ENCODE results near the gene MFAP5.

Gene MFAP5

DNA sequence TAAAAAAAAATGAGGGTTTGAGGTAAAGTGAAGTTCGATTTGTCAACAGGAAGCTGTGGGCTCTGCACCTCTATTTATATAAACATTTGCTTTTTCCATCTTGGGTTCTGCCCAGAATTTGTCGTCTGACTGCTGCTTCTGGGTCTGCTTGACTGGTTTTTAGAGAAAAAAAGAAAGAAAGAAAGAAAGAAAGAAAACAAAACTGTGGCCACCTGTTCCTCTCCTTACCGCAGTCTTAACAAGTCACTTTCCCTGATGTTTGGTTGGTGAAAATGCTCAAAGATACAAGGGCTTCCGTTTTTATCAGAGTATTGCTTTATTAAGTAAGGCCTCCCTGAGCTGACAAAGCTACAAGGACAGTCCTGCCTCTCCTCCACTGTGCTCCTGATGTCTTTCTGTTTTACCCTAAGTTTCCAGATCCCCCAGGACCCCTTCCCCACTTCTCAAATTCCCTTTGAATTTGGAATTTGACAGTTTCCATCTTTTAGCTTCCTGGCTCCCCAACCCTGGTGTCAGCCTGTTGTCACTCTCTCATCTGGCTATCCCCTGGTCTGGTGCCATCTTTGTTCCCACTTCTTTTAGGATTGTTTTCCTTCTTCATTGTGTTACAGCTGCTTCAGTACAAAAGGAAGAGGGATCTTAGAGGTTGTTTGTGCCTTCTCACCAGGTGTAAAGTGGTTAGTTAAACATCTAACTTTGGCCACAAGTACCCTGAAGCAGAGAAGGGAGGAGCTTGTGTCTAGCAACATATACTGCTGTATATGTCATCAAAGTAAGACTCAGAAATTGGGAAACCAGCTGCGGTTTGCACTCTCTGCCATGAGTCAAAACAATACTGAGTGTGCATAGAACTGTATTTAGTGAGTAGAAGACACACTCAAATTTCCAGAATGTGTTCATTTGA lies 18.0 kb downstream of the MFAP5 start:
- TF ChIP-seq, protein P1, sequence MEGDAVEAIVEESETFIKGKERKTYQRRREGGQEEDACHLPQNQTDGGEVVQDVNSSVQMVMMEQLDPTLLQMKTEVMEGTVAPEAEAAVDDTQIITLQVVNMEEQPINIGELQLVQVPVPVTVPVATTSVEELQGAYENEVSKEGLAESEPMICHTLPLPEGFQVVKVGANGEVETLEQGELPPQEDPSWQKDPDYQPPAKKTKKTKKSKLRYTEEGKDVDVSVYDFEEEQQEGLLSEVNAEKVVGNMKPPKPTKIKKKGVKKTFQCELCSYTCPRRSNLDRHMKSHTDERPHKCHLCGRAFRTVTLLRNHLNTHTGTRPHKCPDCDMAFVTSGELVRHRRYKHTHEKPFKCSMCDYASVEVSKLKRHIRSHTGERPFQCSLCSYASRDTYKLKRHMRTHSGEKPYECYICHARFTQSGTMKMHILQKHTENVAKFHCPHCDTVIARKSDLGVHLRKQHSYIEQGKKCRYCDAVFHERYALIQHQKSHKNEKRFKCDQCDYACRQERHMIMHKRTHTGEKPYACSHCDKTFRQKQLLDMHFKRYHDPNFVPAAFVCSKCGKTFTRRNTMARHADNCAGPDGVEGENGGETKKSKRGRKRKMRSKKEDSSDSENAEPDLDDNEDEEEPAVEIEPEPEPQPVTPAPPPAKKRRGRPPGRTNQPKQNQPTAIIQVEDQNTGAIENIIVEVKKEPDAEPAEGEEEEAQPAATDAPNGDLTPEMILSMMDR (IDR thresholded peaks at IDR 0.05; ENCODE audit: low read depth, low read length), result no peak
- Histone ChIP-seq H3K27me3 (ENCODE audit: insufficient read depth, low read depth, severe bottlenecking) (no peaks in the 10 kb centered on the region), H3K36me3 (no peaks in the 10 kb centered on the region), H3K9me3 (ENCODE audit: severe bottlenecking) (no peaks in the 10 kb centered on the region), H3K27ac (no peak overlapping the region), H3K4me3 (ENCODE audit: low read depth, low read length) (no peak overlapping the region)
- no peak for DNase-seq

DNA sequence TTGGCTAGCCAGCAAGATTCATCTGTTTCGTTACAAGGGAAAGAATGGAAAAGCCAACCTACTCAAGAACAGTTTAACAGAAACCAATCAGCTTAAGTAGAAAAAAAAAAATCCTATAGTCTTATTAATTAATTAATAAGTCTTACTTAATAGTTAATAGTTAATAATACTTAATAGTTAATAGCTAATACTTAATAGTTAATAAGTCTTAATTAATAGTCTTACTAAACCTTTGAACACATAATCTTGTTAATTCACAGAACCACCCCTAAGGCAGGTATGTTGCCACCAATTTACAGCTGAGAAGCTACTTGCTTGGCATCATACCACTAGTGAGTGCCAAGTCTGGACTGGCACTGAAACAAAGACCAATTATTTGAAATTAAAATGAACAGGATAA lies 19.9 kb downstream of the MFAP5 start:
- H3K27me3 ChIP-seq (ENCODE audit: insufficient read depth, low read depth, severe bottlenecking), result no peaks in the 10 kb centered on the region
- no peaks in the 10 kb centered on the region for H3K36me3 ChIP-seq
- TF ChIP-seq, protein P1 (IDR thresholded peaks at IDR 0.05; ENCODE audit: low read depth, low read length), result no peak
- DNase-seq, result no peak
- H3K4me3 ChIP-seq (ENCODE audit: low read depth, low read length), result no peak overlapping the region
- H3K27ac ChIP-seq, result no peak overlapping the region
- no peaks in the 10 kb centered on the region for H3K9me3 ChIP-seq (ENCODE audit: severe bottlenecking)

DNA sequence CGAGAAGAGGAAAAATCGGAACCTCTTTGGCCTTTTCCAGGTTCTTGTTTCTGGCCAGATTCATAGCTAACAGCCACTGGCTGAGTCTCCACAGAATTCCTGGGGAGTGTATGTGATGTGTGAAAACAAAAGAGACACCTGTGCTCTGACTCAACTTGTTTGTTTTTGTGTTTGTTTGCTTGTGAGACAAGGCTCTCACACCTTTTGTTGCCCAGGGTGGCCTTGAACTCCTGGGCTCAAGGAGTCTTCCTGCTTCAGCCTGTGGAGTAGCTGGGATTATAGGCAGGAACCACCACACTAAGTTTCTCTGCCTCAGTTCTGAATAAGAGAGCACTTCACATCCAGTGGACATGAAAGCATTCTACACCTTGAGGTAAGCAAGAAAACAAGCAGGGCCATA lies 22.7 kb downstream of the MFAP5 start:
- no peak overlapping the region for H3K27ac ChIP-seq
- H3K4me3 ChIP-seq (ENCODE audit: low read depth, low read length), result no peak overlapping the region
- TF ChIP-seq, protein P1 (IDR thresholded peaks at IDR 0.05; ENCODE audit: low read depth, low read length), result no peak

DNA sequence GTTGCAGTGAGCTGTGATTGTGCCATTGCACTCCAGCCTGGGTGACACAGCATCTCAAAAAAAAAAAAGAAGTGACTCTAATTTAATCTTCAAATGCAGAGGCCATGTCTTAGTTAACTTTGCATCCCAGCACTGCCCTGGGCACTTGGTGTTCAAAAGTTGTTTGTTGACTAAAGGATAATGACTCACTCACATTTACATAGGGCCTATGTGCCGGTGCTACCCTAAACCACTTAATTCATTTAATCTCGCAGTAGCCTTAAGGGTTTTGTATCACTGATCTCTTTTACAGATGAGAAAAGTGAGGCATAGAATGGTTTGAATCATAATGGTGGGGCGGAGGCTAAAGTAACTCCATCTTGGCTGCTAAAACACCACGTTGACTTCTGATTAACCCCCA lies 23.7 kb downstream of the MFAP5 start:
- Histone ChIP-seq H3K27ac (no peak overlapping the region), H3K9me3 (ENCODE audit: severe bottlenecking) (no peaks in the 10 kb centered on the region), H3K36me3 (no peaks in the 10 kb centered on the region), H3K27me3 (ENCODE audit: insufficient read depth, low read depth, severe bottlenecking) (no peaks in the 10 kb centered on the region), H3K4me3 (ENCODE audit: low read depth, low read length) (no peak overlapping the region)
- TF ChIP-seq, protein P1 (IDR thresholded peaks at IDR 0.05; ENCODE audit: low read depth, low read length), result no peak
- no peak for DNase-seq

More for the DNA sequence above, 22.7 kb downstream of the MFAP5 start:
- Histone ChIP-seq H3K36me3 (no peaks in the 10 kb centered on the region), H3K27me3 (ENCODE audit: insufficient read depth, low read depth, severe bottlenecking) (no peaks in the 10 kb centered on the region), H3K9me3 (ENCODE audit: severe bottlenecking) (no peaks in the 10 kb centered on the region)
- DNase-seq, result no peak

DNA sequence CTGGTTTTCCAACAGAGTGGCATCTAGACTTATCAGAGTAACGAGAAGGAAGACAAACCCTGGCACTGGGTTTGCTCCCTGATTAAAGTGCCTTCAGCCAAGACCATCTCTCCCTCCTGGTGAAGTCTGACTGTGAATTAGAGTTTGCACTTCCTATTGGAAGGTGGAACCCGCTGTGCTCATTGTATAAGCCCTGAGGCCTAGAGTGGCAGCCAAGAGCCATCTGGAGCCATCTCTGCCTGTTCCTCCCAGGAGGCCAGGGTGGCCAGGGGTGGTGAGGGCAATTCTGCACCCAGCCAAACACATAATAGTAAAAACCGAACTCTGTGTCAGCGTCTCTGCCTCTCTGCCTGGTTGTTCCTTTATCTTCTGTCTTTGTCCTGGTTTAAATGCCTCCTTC lies 25.0 kb downstream of the MFAP5 start:
- Histone ChIP-seq H3K27me3 (ENCODE audit: insufficient read depth, low read depth, severe bottlenecking) (no peaks in the 10 kb centered on the region), H3K36me3 (no peaks in the 10 kb centered on the region), H3K27ac (no peak overlapping the region), H3K9me3 (ENCODE audit: severe bottlenecking) (no peaks in the 10 kb centered on the region), H3K4me3 (ENCODE audit: low read depth, low read length) (no peak overlapping the region)
- DNase-seq, result no peak
- TF ChIP-seq, protein P1 (IDR thresholded peaks at IDR 0.05; ENCODE audit: low read depth, low read length), result no peak

All from WERI-Rb-1 (cell line).